Mammary epithelial cell (primary cell): ENCODE measurements around the gene SH3TC1.

Source experiments
- EZH2 ChIP-seq: IDR thresholded peaks from 2 replicates; pipeline ENCODE4 v1.6.1; 2012; ENCODE audit warnings: low read length, inconsistent platforms, borderline replicate concordance
- TF ChIP-seq, protein P1 (sequence below), 2 donors: IDR thresholded peaks in 1 of 2; conservative IDR thresholded peaks in 1 of 2; 2 replicates each; pipeline ENCODE4 v1.5.1; 2011 to 2012; ENCODE audit warnings: inconsistent platforms in 2 of 2, low read length in 2 of 2, mild to moderate bottlenecking in 2 of 2, control low read depth in 1 of 2, low read depth in 1 of 2; ENCODE audit not compliant: insufficient read depth in 1 of 2; ENCODE audit errors: extremely low read depth in 1 of 2

DNA sequence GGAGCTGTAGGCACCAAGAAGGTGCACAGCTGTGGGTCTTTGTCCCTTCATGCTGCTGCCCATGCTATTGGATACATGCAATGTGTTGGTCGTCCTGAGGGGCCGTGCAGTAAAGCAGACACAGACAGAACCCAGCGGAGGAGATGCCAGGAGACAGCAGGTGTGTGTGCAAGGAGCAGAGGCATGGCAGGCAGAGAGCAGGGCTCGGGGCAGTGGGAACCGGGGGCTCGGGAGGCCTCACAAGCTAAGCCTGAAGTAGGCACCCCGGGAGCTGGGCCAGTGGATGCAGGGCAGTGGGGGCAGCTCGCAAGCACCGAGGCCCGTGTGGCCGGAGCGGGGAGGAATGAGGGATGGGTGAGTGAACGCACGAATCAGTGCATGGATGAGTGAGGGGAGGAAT, 83.7 kb downstream of the SH3TC1 start:
- TF ChIP-seq, protein P1, sequence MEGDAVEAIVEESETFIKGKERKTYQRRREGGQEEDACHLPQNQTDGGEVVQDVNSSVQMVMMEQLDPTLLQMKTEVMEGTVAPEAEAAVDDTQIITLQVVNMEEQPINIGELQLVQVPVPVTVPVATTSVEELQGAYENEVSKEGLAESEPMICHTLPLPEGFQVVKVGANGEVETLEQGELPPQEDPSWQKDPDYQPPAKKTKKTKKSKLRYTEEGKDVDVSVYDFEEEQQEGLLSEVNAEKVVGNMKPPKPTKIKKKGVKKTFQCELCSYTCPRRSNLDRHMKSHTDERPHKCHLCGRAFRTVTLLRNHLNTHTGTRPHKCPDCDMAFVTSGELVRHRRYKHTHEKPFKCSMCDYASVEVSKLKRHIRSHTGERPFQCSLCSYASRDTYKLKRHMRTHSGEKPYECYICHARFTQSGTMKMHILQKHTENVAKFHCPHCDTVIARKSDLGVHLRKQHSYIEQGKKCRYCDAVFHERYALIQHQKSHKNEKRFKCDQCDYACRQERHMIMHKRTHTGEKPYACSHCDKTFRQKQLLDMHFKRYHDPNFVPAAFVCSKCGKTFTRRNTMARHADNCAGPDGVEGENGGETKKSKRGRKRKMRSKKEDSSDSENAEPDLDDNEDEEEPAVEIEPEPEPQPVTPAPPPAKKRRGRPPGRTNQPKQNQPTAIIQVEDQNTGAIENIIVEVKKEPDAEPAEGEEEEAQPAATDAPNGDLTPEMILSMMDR (conservative IDR thresholded peaks at IDR 0.05 in 1 of 2, IDR thresholded peaks at IDR 0.05 in 1 of 2; ENCODE audit: extremely low read depth in 1 of 2, insufficient read depth in 1 of 2, low read depth in 1 of 2, low read length in 2 of 2): no peak
- TF ChIP-seq EZH2: no peak
